Measurements from ENCODE around the gene TPST2. TPM values are rescaled to one million over a fixed set of nuclear protein-coding genes. Genes with fewer than 3 reads are reported as not detected.

Gene TPST2
- polyA plus RNA-seq, 2 of the 4 experiments (the other 2 are of a cell fraction) = 10.3 to 10.5 TPM

DNA sequence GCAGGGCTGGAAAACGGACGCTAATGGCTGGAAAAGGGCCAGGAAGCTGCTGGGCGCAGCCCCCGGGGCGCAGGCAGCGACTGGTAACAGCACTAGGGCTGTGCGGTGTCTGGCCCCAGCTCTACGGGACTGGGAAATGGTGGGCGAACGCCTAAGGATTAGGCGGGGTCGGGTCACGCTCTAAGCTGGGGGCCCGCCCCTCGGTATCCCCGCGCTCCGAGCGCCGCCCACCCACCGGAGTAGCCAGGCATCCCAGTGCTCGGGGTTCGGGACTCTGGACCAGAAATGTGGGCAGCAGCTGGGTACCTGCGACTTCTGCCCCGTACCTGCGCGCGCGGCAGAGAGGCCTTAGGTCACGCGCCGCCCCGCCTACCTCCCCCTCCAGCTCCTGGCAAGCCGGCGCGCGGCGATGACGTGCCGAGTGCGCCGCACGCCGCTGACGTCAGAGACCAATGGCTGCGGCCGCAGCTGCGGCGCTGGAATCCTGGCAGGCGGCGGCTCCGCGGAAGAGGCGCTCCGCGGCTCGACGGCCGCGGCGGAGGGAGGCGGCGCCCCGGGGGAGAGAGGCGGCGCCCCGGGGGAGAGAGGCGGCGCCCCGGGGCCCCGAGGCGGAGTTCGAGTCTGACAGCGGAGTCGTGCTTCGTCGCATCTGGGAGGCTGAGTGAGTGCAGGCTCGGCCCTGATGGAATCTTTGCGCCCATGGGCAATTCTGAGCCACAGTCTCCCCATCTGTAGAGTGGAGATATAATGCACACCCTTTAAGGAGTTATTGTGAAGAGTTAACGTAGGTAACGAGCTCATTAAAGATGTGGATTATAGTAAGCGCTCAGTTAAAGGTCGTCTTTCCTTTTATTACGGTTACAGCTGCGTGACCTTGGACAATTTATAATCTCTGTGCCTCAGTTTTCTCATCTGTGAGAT lies 106.2 kb downstream of the TPST2 start, which contains the start of the genes HPS4 and SRRD (continued):
- TF ChIP-seq CBX8 (IDR thresholded peaks at IDR 0.05) (no peak), NFE2L2 (conservative IDR thresholded peaks at IDR 0.05; ENCODE audit: low read length) (no peak), RCOR1 (IDR thresholded peaks at IDR 0.05; ENCODE audit: low read depth, low read length) (0 out of 2 replicates have a peak, but pooled peaks have one; percentile 42), POLR2AphosphoS2 (conservative IDR thresholded peaks at IDR 0.05; ENCODE audit: low read length) (no peak), RNF2 (IDR thresholded peaks at IDR 0.05; ENCODE audit: borderline replicate concordance, low read depth) (no peak)
- TF ChIP-seq, protein P1, sequence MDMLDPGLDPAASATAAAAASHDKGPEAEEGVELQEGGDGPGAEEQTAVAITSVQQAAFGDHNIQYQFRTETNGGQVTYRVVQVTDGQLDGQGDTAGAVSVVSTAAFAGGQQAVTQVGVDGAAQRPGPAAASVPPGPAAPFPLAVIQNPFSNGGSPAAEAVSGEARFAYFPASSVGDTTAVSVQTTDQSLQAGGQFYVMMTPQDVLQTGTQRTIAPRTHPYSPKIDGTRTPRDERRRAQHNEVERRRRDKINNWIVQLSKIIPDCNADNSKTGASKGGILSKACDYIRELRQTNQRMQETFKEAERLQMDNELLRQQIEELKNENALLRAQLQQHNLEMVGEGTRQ (IDR thresholded peaks at IDR 0.05) = peak; percentile 65
- TF ChIP-seq, protein P2, sequence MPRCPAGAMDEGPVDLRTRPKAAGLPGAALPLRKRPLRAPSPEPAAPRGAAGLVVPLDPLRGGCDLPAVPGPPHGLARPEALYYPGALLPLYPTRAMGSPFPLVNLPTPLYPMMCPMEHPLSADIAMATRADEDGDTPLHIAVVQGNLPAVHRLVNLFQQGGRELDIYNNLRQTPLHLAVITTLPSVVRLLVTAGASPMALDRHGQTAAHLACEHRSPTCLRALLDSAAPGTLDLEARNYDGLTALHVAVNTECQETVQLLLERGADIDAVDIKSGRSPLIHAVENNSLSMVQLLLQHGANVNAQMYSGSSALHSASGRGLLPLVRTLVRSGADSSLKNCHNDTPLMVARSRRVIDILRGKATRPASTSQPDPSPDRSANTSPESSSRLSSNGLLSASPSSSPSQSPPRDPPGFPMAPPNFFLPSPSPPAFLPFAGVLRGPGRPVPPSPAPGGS (IDR thresholded peaks at IDR 0.05) = no peak
- TF ChIP-seq, protein P3, sequence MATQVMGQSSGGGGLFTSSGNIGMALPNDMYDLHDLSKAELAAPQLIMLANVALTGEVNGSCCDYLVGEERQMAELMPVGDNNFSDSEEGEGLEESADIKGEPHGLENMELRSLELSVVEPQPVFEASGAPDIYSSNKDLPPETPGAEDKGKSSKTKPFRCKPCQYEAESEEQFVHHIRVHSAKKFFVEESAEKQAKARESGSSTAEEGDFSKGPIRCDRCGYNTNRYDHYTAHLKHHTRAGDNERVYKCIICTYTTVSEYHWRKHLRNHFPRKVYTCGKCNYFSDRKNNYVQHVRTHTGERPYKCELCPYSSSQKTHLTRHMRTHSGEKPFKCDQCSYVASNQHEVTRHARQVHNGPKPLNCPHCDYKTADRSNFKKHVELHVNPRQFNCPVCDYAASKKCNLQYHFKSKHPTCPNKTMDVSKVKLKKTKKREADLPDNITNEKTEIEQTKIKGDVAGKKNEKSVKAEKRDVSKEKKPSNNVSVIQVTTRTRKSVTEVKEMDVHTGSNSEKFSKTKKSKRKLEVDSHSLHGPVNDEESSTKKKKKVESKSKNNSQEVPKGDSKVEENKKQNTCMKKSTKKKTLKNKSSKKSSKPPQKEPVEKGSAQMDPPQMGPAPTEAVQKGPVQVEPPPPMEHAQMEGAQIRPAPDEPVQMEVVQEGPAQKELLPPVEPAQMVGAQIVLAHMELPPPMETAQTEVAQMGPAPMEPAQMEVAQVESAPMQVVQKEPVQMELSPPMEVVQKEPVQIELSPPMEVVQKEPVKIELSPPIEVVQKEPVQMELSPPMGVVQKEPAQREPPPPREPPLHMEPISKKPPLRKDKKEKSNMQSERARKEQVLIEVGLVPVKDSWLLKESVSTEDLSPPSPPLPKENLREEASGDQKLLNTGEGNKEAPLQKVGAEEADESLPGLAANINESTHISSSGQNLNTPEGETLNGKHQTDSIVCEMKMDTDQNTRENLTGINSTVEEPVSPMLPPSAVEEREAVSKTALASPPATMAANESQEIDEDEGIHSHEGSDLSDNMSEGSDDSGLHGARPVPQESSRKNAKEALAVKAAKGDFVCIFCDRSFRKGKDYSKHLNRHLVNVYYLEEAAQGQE (IDR thresholded peaks at IDR 0.05) = no peak
- TF ChIP-seq, protein P4, sequence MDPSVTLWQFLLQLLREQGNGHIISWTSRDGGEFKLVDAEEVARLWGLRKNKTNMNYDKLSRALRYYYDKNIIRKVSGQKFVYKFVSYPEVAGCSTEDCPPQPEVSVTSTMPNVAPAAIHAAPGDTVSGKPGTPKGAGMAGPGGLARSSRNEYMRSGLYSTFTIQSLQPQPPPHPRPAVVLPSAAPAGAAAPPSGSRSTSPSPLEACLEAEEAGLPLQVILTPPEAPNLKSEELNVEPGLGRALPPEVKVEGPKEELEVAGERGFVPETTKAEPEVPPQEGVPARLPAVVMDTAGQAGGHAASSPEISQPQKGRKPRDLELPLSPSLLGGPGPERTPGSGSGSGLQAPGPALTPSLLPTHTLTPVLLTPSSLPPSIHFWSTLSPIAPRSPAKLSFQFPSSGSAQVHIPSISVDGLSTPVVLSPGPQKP (IDR thresholded peaks at IDR 0.05; ENCODE audit: low read depth, low read length) = no peak
- TF ChIP-seq, protein P5, sequence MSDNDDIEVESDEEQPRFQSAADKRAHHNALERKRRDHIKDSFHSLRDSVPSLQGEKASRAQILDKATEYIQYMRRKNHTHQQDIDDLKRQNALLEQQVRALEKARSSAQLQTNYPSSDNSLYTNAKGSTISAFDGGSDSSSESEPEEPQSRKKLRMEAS (IDR thresholded peaks at IDR 0.05) = peak; percentile 61

DNA sequence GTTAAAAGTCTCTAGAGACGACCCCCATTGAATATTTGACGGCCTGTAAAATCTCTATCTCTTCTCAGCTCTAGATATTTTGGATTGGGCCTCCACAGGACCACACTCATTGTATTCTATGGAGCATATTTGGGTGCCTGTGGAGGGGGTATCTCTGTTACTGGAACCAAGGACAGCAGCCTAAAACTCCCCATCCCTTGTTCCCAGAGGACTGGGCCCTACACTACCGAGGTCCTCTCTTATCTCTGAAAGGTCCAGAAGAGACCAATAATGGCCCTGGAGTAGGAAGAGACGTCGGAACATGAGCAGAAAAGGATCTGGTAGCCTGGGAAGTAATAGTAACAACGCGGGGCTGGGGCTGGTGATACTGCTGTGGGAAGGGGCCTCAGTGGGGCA lies 106.9 kb downstream of the TPST2 start:
- no peak for FAIRE-seq
- Histone ChIP-seq H3K4me2 (peak overlapping the region; percentile 83), H3K9me3 (no peaks in the 10 kb centered on the region), H3K4me1 (peaks cover 17% of the 10 kb centered on the region; the same call in 2 of the 3 replicates), H3K4me3 (peak overlapping the region; percentile 84), H3K27ac (peak overlapping the region; percentile 86 to 100)
- peak in 1 of 2 experiments; percentile 12; a peak in 2 of 6 replicates for ATAC-seq
- ChIA-PET CTCF (interaction anchor here (0.6 to 4.0 kb wide), 3 partner anchors 9 to 119 kb away, joined by 3 to 17 read pairs (median 3); no protein-coding TSS in a partner anchor), POLR2A (interaction anchor here (0.6 to 2.2 kb wide), 8 partner anchors 10 to 190 kb away, joined by 3 to 8 read pairs (median 4); partner anchors contain the start of gene TFIP11)
- no peak for TF ChIP-seq CHD4 (IDR thresholded peaks at IDR 0.05; ENCODE audit: borderline replicate concordance)
- no peak for TF ChIP-seq RFX5 (IDR thresholded peaks at IDR 0.05)
- TF ChIP-seq JUNB (IDR thresholded peaks at IDR 0.05) = no peak
- TF ChIP-seq TP53 (CRISPR knock-in tag; IDR thresholded peaks at IDR 0.05) = no peak
- 20% methylated on average over 7 of the region's 7 CpGs for WGBS (ENCODE audit: missing lambda C conversion rate)
- DNase-seq (ENCODE audit: low read depth in 1 of 2, low spot score in 1 of 2) = no peak

DNA sequence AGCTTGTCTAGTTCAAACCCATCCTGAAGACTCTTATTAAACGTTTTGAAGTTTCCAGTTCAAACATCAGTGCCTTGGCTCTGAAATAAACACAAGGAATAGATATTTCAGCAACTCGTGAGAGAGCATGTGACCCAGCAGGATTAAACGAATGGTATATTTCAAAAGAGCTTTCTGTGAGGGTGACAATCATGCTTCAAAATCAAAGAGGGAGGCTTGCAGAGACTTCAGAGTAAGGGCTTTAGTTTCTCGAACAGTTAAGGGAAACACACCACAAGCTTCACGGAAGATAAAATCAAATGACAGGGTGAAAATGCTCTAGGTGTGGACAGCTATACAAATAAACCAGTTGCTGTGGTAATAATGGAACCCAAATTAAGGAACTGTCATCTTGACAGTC lies 107.8 kb downstream of the TPST2 start:
- ChIA-PET CTCF (interaction anchor here (1.4 to 4.0 kb wide), 3 partner anchors 21 to 118 kb away, joined by 3 to 17 read pairs (median 8); no protein-coding TSS in a partner anchor), POLR2A (interaction anchor here (0.8 to 1.0 kb wide), 2 partner anchors 11 to 24 kb away, joined by 3 to 4 read pairs; no protein-coding TSS in a partner anchor)
- H3K4me2 ChIP-seq = peak overlapping the region; percentile 83
- H3K9me3 ChIP-seq = no peaks in the 10 kb centered on the region
- WGBS (ENCODE audit: missing lambda C conversion rate) = 70% methylated on average over 5 of the region's 5 CpGs
- no peak for FAIRE-seq
- no peak for DNase-seq (ENCODE audit: low read depth in 1 of 2, low spot score in 1 of 2)
- no peak overlapping the region for H3K27ac ChIP-seq
- no peak overlapping the region for H3K4me3 ChIP-seq
- H3K4me1 ChIP-seq = peaks cover 17% of the 10 kb centered on the region; the same call in 2 of the 3 replicates
- no peak for ATAC-seq
- TF ChIP-seq RARB (CRISPR knock-in tag; IDR thresholded peaks at IDR 0.05) (no peak), TFCP2L1 (CRISPR knock-in tag; IDR thresholded peaks at IDR 0.05) (no peak), TP53 (CRISPR knock-in tag; IDR thresholded peaks at IDR 0.05) (no peak), HEYL (CRISPR knock-in tag; IDR thresholded peaks at IDR 0.05) (no peak), CHD2 (IDR thresholded peaks at IDR 0.05; ENCODE audit: low read length, partially characterized antibody) (no peak), CHD4 (IDR thresholded peaks at IDR 0.05; ENCODE audit: borderline replicate concordance) (no peak), FOSL2 (IDR thresholded peaks at IDR 0.05) (no peak), FOSL2 (CRISPR knock-in tag; IDR thresholded peaks at IDR 0.05) (no peak), EHMT2 (IDR thresholded peaks at IDR 0.05; ENCODE audit: low read depth) (no peak), GATA3 (IDR thresholded peaks at IDR 0.05; ENCODE audit: borderline replicate concordance) (no peak), NFE2L2 (conservative IDR thresholded peaks at IDR 0.05; ENCODE audit: low read length) (no peak)
- TF ChIP-seq, protein P1 (IDR thresholded peaks at IDR 0.05) = no peak
- TF ChIP-seq, protein P5 (IDR thresholded peaks at IDR 0.05) = no peak
